Measurements from ENCODE around the gene SNIP1. TPM values are rescaled to one million over a fixed set of nuclear protein-coding genes. Genes with fewer than 3 reads are reported as not detected.

The SNIP1 gene
- total and polyA plus RNA-seq, 2 of the 8 experiments (the other 6 are each of a cell fraction or from before 2014, with no cell fraction given) = 3.7 to 15.7 TPM

- Histone ChIP-seq H3K9me3 (ENCODE audit: insufficient read depth in 2 of 2, low read depth in 1 of 2, low read length in 1 of 2) (no peaks in the 10 kb centered on the region), H2BK20ac (ENCODE audit: low read length) (no peak overlapping the region), H2BK5ac (ENCODE audit: low read depth, low read length) (no peak overlapping the region), H4K91ac (replicated peaks; ENCODE audit: insufficient read length, low read length) (no peak overlapping the region), H3K23ac (ENCODE audit: insufficient read length) (no peak overlapping the region), H2BK120ac (replicated peaks; ENCODE audit: low read depth, low read length) (no peak overlapping the region), H3K23me2 (ENCODE audit: low read depth, low read length) (peaks cover 6% of the 10 kb centered on the region; the same call in 1 of the 2 replicates), H3K14ac (ENCODE audit: insufficient read length) (no peak overlapping the region), H3K27me3 (replicated peaks in 1 of 4; ENCODE audit: control insufficient read depth in 3 of 4, extremely low read depth in 1 of 4, insufficient read depth in 3 of 4, low read length in 3 of 4) (no peaks in the 10 kb centered on the region), H3K56ac (replicated peaks; ENCODE audit: insufficient read length, low read depth, low read length) (no peak overlapping the region), H3K4me1 (replicated peaks in 1 of 4; ENCODE audit: control insufficient read depth in 3 of 4, insufficient read depth in 4 of 4, low read length in 3 of 4) (peaks cover 0 to 8% (median 3%) of the 10 kb centered on the region in 4 experiments; a peak in 4 of 7 replicates), H3K79me2 (ENCODE audit: control insufficient read depth in 1 of 2, insufficient read depth in 2 of 2, low read length in 2 of 2) (peaks cover 8 to 16% of the 10 kb centered on the region in 2 experiments; a peak in 3 of 4 replicates), H2BK15ac (ENCODE audit: low read length) (no peak overlapping the region), H4K5ac (ENCODE audit: insufficient read length, low read depth, low read length) (no peak overlapping the region), H2AK5ac (ENCODE audit: low read depth, low read length) (no peak overlapping the region), H2BK12ac (ENCODE audit: low read depth, low read length) (no peak overlapping the region), H4K8ac (ENCODE audit: extremely low read depth, insufficient read depth, low read length) (no peak overlapping the region), H3K27ac (ENCODE audit: low read depth, low read length) (no peak overlapping the region), H3K18ac (ENCODE audit: extremely low read depth, low read length) (no peak overlapping the region), H3K4ac (replicated peaks; ENCODE audit: insufficient read length, low read depth, low read length) (no peak overlapping the region), H2AFZ (ENCODE audit: low read length) (no peak overlapping the region), H3K4me3 (ENCODE audit: extremely low read depth in 1 of 4, insufficient read depth in 2 of 4, low read depth in 3 of 4, low read length in 4 of 4) (no peak overlapping the region), H3K79me1 (ENCODE audit: low read depth, low read length) (peaks cover 4% of the 10 kb centered on the region; the same call in 1 of the 2 replicates), H3K4me2 (ENCODE audit: insufficient read depth in 1 of 2, low read depth in 2 of 2, low read length in 2 of 2) (no peak overlapping the region), H3K36me3 (ENCODE audit: control insufficient read depth in 2 of 4, insufficient read depth in 4 of 4, low read length in 3 of 4) (peaks cover 2 to 31% (median 20%) of the 10 kb centered on the region in 4 experiments; a peak in 7 of 8 replicates), H4K20me1 (replicated peaks in 1 of 2; ENCODE audit: control insufficient read depth in 1 of 2, insufficient read depth in 2 of 2, low read length in 2 of 2) (peaks cover 0 to 7% of the 10 kb centered on the region in 2 experiments), H3K9ac (replicated peaks in 1 of 4; ENCODE audit: extremely low read depth in 1 of 4, low read depth in 3 of 4, low read length in 3 of 4) (no peak overlapping the region)
- WGBS, 2 experiments (ENCODE audit: extremely low coverage in 1 of 2, insufficient coverage in 1 of 2, insufficient read length in 1 of 2, insufficient replicate concordance in 2 of 2, low coverage in 1 of 2, low lambda C conversion rate in 2 of 2, missing lambda C conversion rate in 1 of 2) = 89% methylated on average over 6 of the region's 6 CpGs; no CpG with 5 or more reads in 1 of the 2 experiments
- DNase-seq (ENCODE audit: low read depth in 1 of 2, low spot score in 2 of 2) (no peak), FAIRE-seq (no peak)
- ChIA-PET POLR2A (ENCODE audit: partially characterized antibody) (no interaction called here), CTCF (ENCODE audit: partially characterized antibody) (interaction anchor here (1.2 kb wide), 1 partner anchor 136 kb away, joined by 3 read pairs; no protein-coding TSS in a partner anchor)
- TF ChIP-seq, protein P1, sequence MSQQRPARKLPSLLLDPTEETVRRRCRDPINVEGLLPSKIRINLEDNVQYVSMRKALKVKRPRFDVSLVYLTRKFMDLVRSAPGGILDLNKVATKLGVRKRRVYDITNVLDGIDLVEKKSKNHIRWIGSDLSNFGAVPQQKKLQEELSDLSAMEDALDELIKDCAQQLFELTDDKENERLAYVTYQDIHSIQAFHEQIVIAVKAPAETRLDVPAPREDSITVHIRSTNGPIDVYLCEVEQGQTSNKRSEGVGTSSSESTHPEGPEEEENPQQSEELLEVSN (IDR thresholded peaks at IDR 0.05) = no peak
- TF ChIP-seq CHD1 (IDR thresholded peaks at IDR 0.05; ENCODE audit: low read depth, low read length) (no peak), TAF1 (IDR thresholded peaks at IDR 0.05; ENCODE audit: low read depth, low read length) (no peak), KDM4A (IDR thresholded peaks at IDR 0.05; ENCODE audit: low read depth, low read length, severe bottlenecking) (no peak)
Measured at GRCh38 chr1:37549341-37549740, 4.8 kb downstream of the SNIP1 start.
